HepG2 (cell line): ENCODE measurements around the gene RNF4. TPM values are rescaled to one million over a fixed set of nuclear protein-coding genes. Genes with fewer than 3 reads are reported as not detected.

Experiments used
- HDAC2 ChIP-seq: sonication (generic); formaldehyde crosslinking; IDR thresholded peaks from 2 replicates; pipeline ENCODE4 v1.4.0; 2020; ENCODE audit warnings: missing genetic modification reagents
- MTERF4 ChIP-seq: sonication (generic); formaldehyde crosslinking; IDR thresholded peaks from 2 replicates; pipeline ENCODE4 v1.8.0; 2023; ENCODE audit warnings: mild to moderate bottlenecking, missing genetic modification reagents
- SKIL ChIP-seq: sonication (generic); formaldehyde crosslinking; IDR thresholded peaks from 2 replicates; pipeline ENCODE4 v1.8.0; 2022; ENCODE audit warnings: missing genetic modification reagents, mild to moderate bottlenecking, moderate library complexity, borderline replicate concordance
- SMARCE1 ChIP-seq: fragments of 450-650 bp; IDR thresholded peaks from 2 replicates; pipeline ENCODE4 v1.6.1; 2017; ENCODE audit warnings: borderline replicate concordance
- SOX5 ChIP-seq: IDR thresholded peaks from 2 replicates; pipeline ENCODE4 v1.6.1; 2016; ENCODE audit warnings: borderline replicate concordance
- WIZ ChIP-seq: sonication (generic); formaldehyde crosslinking; IDR thresholded peaks from 2 replicates; pipeline ENCODE4 v1.5.1; 2020; ENCODE audit warnings: mild to moderate bottlenecking, missing genetic modification reagents
- ZBTB2 ChIP-seq: sonication (generic); formaldehyde crosslinking; IDR thresholded peaks from 2 replicates; pipeline ENCODE4 v1.8.0; 2022; ENCODE audit warnings: low read depth, missing genetic modification reagents
- ZBTB34 ChIP-seq: sonication (generic); formaldehyde crosslinking; IDR thresholded peaks from 2 replicates; pipeline ENCODE4 v1.8.0; 2022; ENCODE audit warnings: mild to moderate bottlenecking, missing genetic modification reagents
- ZBTB4 ChIP-seq: sonication (generic); formaldehyde crosslinking; IDR thresholded peaks from 2 replicates; pipeline ENCODE4 v1.4.0; 2020; ENCODE audit warnings: missing genetic modification reagents, mild to moderate bottlenecking, borderline replicate concordance
- ZC3H13 ChIP-seq: sonication (generic); formaldehyde crosslinking; IDR thresholded peaks from 2 replicates; pipeline ENCODE4 v1.8.1; 2023; ENCODE audit warnings: mild to moderate bottlenecking, missing genetic modification reagents, moderate library complexity
- ZNF224 ChIP-seq: sonication (generic); formaldehyde crosslinking; IDR thresholded peaks from 2 replicates; pipeline ENCODE4 v1.5.0; 2020; ENCODE audit warnings: mild to moderate bottlenecking, missing genetic modification reagents
- ZNF274 ChIP-seq: sonication (generic); formaldehyde crosslinking; IDR thresholded peaks from 2 replicates; pipeline ENCODE4 v1.5.1; 2020; ENCODE audit warnings: mild to moderate bottlenecking, missing genetic modification reagents
- ZNF317 ChIP-seq: sonication (generic); formaldehyde crosslinking; IDR thresholded peaks from 2 replicates; pipeline ENCODE4 v1.5.0; 2020; ENCODE audit warnings: mild to moderate bottlenecking, missing genetic modification reagents
- ZNF326 ChIP-seq: sonication (generic); formaldehyde crosslinking; IDR thresholded peaks from 2 replicates; pipeline ENCODE4 v1.4.0; 2020; ENCODE audit warnings: missing genetic modification reagents, borderline replicate concordance
- ZNF331 ChIP-seq: sonication (generic); formaldehyde crosslinking; IDR thresholded peaks from 2 replicates; pipeline ENCODE4 v1.4.0; 2020; ENCODE audit warnings: missing genetic modification reagents
- ZNF34 ChIP-seq: sonication (generic); formaldehyde crosslinking; IDR thresholded peaks from 2 replicates; pipeline ENCODE4 v1.4.0; 2020; ENCODE audit warnings: mild to moderate bottlenecking, missing genetic modification reagents, borderline replicate concordance
- ZNF703 ChIP-seq: sonication (generic); formaldehyde crosslinking; IDR thresholded peaks from 2 replicates; pipeline ENCODE4 v1.5.1; 2020; ENCODE audit warnings: missing genetic modification reagents, mild to moderate bottlenecking, moderate library complexity, borderline replicate concordance
- polyA plus RNA-seq, 8 experiments: library from polyadenylated mRNA; depleted of rRNA in 3 of 8; stranded (reverse) in 7 of 8; unstranded in 1 of 8; fragments of >200 nt; fragmentation: Illumina TruSeq in 4 of 8; extraction: Trizol in 4 of 8; gene quantifications; 2 replicates each; pipeline versions ENCODE4 v1.2.1 to v1.2.3, GENCODE V29; 2011 to 2016; ENCODE audit warnings: low read depth in 4 of 8, missing spikeins in 1 of 8, mixed read lengths in 1 of 8; ENCODE audit not compliant: insufficient read depth in 1 of 8
- total RNA-seq, 5 experiments: library from RNA; depleted of rRNA; stranded (reverse); fragments of >200 nt; fragmentation: Illumina TruSeq; extraction: Trizol; gene quantifications; 2 replicates each; pipeline ENCODE4 v1.2.3, GENCODE V29; 2016; ENCODE audit warnings: low read depth in 1 of 5

RNF4 gene
- total and polyA plus RNA-seq, 2 of the 13 experiments (the other 11 are each of a cell fraction or from before 2014, with no cell fraction given) = 38.1 to 45.1 TPM

- TF ChIP-seq ZNF703 (CRISPR knock-in tag) (no peak), ZBTB4 (CRISPR knock-in tag) (0 out of 2 replicates have a peak, but pooled peaks have one; percentile 15), ZNF317 (CRISPR knock-in tag) (no peak), ZNF34 (CRISPR knock-in tag) (no peak), ZC3H13 (CRISPR knock-in tag) (peak; percentile 73), SOX5 (no peak), MTERF4 (peak; percentile 80; the same call in 1 of the 2 replicates), SKIL (no peak), ZBTB34 (CRISPR knock-in tag) (no peak; the same call in 1 of the 2 replicates), ZNF331 (peak; percentile 10; the same call in 1 of the 2 replicates), ZNF224 (CRISPR knock-in tag) (0 out of 2 replicates have a peak, but pooled peaks have one; percentile 5), ZBTB2 (CRISPR knock-in tag) (peak; percentile 96), ZNF326 (no peak), ZNF274 (peak; percentile 74), HDAC2 (CRISPR knock-in tag) (no peak), SMARCE1 (no peak), WIZ (CRISPR knock-in tag) (peak; percentile 61; the same call in 1 of the 2 replicates)
Measured at GRCh38 chr4:2535376-2536192, 66.7 kb downstream of the RNF4 start (continued).
